ENCODE data around the gene SOWAHD. TPM values are rescaled to one million over a fixed set of nuclear protein-coding genes. Genes with fewer than 3 reads are reported as not detected.

SOWAHD gene
- total RNA-seq, 1 experiment from 2014 or later, result 0.98 TPM

- no peak overlapping the region for H3T11ph ChIP-seq (ENCODE audit: low read length)
- no peaks in the 10 kb centered on the region for H3K4me1 ChIP-seq (ENCODE audit: insufficient read depth, low read length)
- Mint-ChIP-seq H3K4me1 (no peaks in the 10 kb centered on the region), H3K27ac (no peak overlapping the region), H3K4me3 (no peak overlapping the region), H3K36me3 (ENCODE audit: insufficient read depth in 1 of 3, low read depth in 3 of 3) (peaks cover 0 to 3% (median 0%) of the 10 kb centered on the region in 3 experiments; a peak in 1 of 7 replicates), H3K9me3 (peaks cover 62 to 75% of the 10 kb centered on the region in 2 experiments), H3K27me3 (ENCODE audit: low read depth) (no peaks in the 10 kb centered on the region; the same call in 1 of the 2 replicates)
- no peak overlapping the region for H4K91ac ChIP-seq (ENCODE audit: insufficient read length, low read depth, low read length)
- no peak overlapping the region for H3K4ac ChIP-seq (ENCODE audit: low read depth, low read length)
- no peak overlapping the region for H3K14ac ChIP-seq (ENCODE audit: insufficient read depth, low read length)
- H3K23me2 ChIP-seq (ENCODE audit: insufficient read length, low read depth, low read length, poor library complexity, severe bottlenecking), result no peaks in the 10 kb centered on the region
- H2BK5ac ChIP-seq (ENCODE audit: insufficient read length, low read length), result no peak overlapping the region
- no peaks in the 10 kb centered on the region for H3K79me2 ChIP-seq (ENCODE audit: insufficient read depth, low read length)
- TF ChIP-seq CTCF (conservative IDR thresholded peaks at IDR 0.05), result no peak
- H2BK20ac ChIP-seq (ENCODE audit: low read depth, low read length, poor library complexity, severe bottlenecking), result no peak overlapping the region
- no peaks in the 10 kb centered on the region for H3K27me3 ChIP-seq (ENCODE audit: insufficient read depth, low read length)
- H2BK120ac ChIP-seq (ENCODE audit: low read depth, low read length, poor library complexity, severe bottlenecking), result no peak overlapping the region
- no peak for DNase-seq
- H4K5ac ChIP-seq (ENCODE audit: insufficient read length, low read depth, low read length), result no peak overlapping the region
- no peak overlapping the region for H2BK12ac ChIP-seq (ENCODE audit: insufficient read length, low read depth, low read length)
- H3K56ac ChIP-seq (ENCODE audit: insufficient read length, low read depth, low read length), result no peak overlapping the region
- H3K27ac ChIP-seq (ENCODE audit: insufficient read length, low read depth, low read length), result no peak overlapping the region
- no peaks in the 10 kb centered on the region for H4K20me1 ChIP-seq (ENCODE audit: control insufficient read depth, insufficient read depth, insufficient read length)
- no peak overlapping the region for H3K23ac ChIP-seq (ENCODE audit: insufficient read length, low read depth, low read length)
- H2BK15ac ChIP-seq (ENCODE audit: low read depth, low read length), result no peak overlapping the region
- no peak overlapping the region for H3K9ac ChIP-seq (ENCODE audit: extremely low read depth, insufficient read length, low read length)
- no peak overlapping the region for H3K4me2 ChIP-seq (ENCODE audit: insufficient read depth, insufficient read length, low read length)
- no CpG with 5 or more reads among the region's 2 CpGs for WGBS (ENCODE audit: extremely low coverage, insufficient read length, low lambda C conversion rate)
- H4K8ac ChIP-seq (replicated peaks; ENCODE audit: insufficient read length, low read depth, low read length), result no peak overlapping the region
- no peak overlapping the region for H3K18ac ChIP-seq (ENCODE audit: insufficient read length, low read depth, low read length)
- no peak overlapping the region for H2AK5ac ChIP-seq (ENCODE audit: insufficient read length, low read length)
- no peaks in the 10 kb centered on the region for H3K79me1 ChIP-seq (ENCODE audit: insufficient read depth, low read depth, low read length, poor library complexity, severe bottlenecking)
- H2AFZ ChIP-seq (ENCODE audit: low read length), result no peak overlapping the region
- peaks cover 37% of the 10 kb centered on the region for H3K9me3 ChIP-seq (ENCODE audit: control insufficient read depth, low read depth, low read length)
These were observed 49.5 kb upstream of the SOWAHD start for GRCh38 chrX:119708936-119709335.
